ENCODE measurements around the gene CIITA.

DNA sequence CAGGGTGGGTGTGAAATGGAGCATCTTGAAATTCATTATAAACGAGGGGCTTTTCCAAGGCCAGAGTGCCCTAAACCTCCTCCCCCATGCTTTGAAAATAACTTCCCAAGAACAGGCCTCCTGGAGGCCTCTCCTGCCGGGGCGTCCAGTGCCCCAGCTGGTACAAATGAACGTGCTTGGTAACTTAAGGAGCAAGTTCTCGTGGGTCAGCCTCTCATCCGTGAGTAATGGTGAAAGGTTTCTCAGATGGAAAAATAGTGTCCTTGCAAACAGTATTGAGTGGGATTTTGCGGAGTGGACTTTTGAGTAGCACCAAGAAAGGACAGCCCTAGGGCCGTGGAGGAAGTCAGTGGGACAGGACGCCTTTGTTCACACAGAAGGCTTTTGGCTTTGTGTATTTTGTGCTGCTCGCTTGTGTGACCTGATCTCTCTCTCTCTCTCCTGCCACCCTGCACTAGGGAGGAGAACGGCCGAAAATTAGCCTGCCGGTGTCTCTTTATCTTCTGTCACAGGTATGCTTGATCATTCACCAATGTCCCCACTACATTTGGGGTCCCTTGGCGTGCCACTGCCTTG is 102.0 kb downstream of the CIITA start:
- TF ChIP-seq, protein P1, sequence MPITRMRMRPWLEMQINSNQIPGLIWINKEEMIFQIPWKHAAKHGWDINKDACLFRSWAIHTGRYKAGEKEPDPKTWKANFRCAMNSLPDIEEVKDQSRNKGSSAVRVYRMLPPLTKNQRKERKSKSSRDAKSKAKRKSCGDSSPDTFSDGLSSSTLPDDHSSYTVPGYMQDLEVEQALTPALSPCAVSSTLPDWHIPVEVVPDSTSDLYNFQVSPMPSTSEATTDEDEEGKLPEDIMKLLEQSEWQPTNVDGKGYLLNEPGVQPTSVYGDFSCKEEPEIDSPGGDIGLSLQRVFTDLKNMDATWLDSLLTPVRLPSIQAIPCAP (CRISPR knock-in tag; IDR thresholded peaks at IDR 0.05), result no peak
- TF ChIP-seq, protein P2, sequence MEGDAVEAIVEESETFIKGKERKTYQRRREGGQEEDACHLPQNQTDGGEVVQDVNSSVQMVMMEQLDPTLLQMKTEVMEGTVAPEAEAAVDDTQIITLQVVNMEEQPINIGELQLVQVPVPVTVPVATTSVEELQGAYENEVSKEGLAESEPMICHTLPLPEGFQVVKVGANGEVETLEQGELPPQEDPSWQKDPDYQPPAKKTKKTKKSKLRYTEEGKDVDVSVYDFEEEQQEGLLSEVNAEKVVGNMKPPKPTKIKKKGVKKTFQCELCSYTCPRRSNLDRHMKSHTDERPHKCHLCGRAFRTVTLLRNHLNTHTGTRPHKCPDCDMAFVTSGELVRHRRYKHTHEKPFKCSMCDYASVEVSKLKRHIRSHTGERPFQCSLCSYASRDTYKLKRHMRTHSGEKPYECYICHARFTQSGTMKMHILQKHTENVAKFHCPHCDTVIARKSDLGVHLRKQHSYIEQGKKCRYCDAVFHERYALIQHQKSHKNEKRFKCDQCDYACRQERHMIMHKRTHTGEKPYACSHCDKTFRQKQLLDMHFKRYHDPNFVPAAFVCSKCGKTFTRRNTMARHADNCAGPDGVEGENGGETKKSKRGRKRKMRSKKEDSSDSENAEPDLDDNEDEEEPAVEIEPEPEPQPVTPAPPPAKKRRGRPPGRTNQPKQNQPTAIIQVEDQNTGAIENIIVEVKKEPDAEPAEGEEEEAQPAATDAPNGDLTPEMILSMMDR (IDR thresholded peaks at IDR 0.05), result no peak
- TF ChIP-seq ZNF138 (CRISPR knock-in tag; conservative IDR thresholded peaks at IDR 0.05) (no peak), ZNF317 (CRISPR knock-in tag; IDR thresholded peaks at IDR 0.05; ENCODE audit: borderline replicate concordance, low read depth) (no peak), CREB1 (CRISPR knock-in tag; IDR thresholded peaks at IDR 0.05) (no peak)
